HG03159 (cell line): ENCODE data around the gene FOXD1.
"Not testable (repeated sequence)": the region's sequence is repeated elsewhere in the genome, so short reads cannot be mapped to it uniquely, and the experiment has no call there.

ENCODE experiments used
- ATAC-seq: cut with Tn5 transposase; IDR thresholded peaks from one replicate; pipeline ENCODE4 v1.9.1; 2021; ENCODE audit warnings: mild to moderate bottlenecking, moderate library complexity; ENCODE audit not compliant: unreplicated experiment

The FOXD1 gene

GRCh38 chr5:73448463-73449136 lies at the start of gene FOXD1:
FOXD1 (minus strand) TSS chr5:73448777; CDS start chr5:73448362, 415 bp downstream.
- ATAC-seq: no peak

GRCh38 chr5:73497497-73498056 lies 49.0 kb upstream of the FOXD1 start:
- no peak for ATAC-seq

GRCh38 chr5:73496984-73497457 lies 48.4 kb upstream of the FOXD1 start:
- no peak for ATAC-seq

- no peak for ATAC-seq
Observed at GRCh38 chr5:73495772-73496335, 47.3 kb upstream of the FOXD1 start.

GRCh38 chr5:73494721-73495120 lies 46.1 kb upstream of the FOXD1 start:
- no peak for ATAC-seq

GRCh38 chr5:73493421-73493820 lies 44.8 kb upstream of the FOXD1 start:
- ATAC-seq: no peak

GRCh38 chr5:73491155-73491554 lies 42.6 kb upstream of the FOXD1 start:
- no peak for ATAC-seq

- ATAC-seq: no peak
Observed at GRCh38 chr5:73490088-73490487, 41.5 kb upstream of the FOXD1 start.

GRCh38 chr5:73488806-73489205 lies 40.2 kb upstream of the FOXD1 start:
- no peak for ATAC-seq

GRCh38 chr5:73487815-73488214 lies 39.2 kb upstream of the FOXD1 start:
- no peak for ATAC-seq

- ATAC-seq: not testable (repeated sequence)
Observed at GRCh38 chr5:73487257-73487656, 38.7 kb upstream of the FOXD1 start.

GRCh38 chr5:73486119-73486899 lies 37.7 kb upstream of the FOXD1 start:
- no peak for ATAC-seq

GRCh38 chr5:73485715-73486114 lies 37.1 kb upstream of the FOXD1 start:
- no peak for ATAC-seq

GRCh38 chr5:73484511-73484910 lies 35.9 kb upstream of the FOXD1 start:
- no peak for ATAC-seq

- ATAC-seq: no peak
Observed at GRCh38 chr5:73483676-73484075, 35.1 kb upstream of the FOXD1 start.

- no peak for ATAC-seq
Observed at GRCh38 chr5:73482383-73483136, 34.0 kb upstream of the FOXD1 start.

- no peak for ATAC-seq
Observed at GRCh38 chr5:73480500-73480899, 31.9 kb upstream of the FOXD1 start.

GRCh38 chr5:73472116-73472515 lies 23.5 kb upstream of the FOXD1 start:
- ATAC-seq: no peak

GRCh38 chr5:73471654-73472053 lies 23.1 kb upstream of the FOXD1 start:
- ATAC-seq: no peak

GRCh38 chr5:73469878-73470277 lies 21.3 kb upstream of the FOXD1 start:
- ATAC-seq: no peak

GRCh38 chr5:73468638-73469037 lies 20.1 kb upstream of the FOXD1 start:
- not testable (repeated sequence) for ATAC-seq
